ENCODE data around the gene PLIN5. TPM values are rescaled to one million over a fixed set of nuclear protein-coding genes. Genes with fewer than 3 reads are reported as not detected.

Gene PLIN5
- total and polyA plus RNA-seq, 4 experiments from 2014 or later: 0.28 to 2.2 (median 1.4) TPM; not detected in 1

DNA sequence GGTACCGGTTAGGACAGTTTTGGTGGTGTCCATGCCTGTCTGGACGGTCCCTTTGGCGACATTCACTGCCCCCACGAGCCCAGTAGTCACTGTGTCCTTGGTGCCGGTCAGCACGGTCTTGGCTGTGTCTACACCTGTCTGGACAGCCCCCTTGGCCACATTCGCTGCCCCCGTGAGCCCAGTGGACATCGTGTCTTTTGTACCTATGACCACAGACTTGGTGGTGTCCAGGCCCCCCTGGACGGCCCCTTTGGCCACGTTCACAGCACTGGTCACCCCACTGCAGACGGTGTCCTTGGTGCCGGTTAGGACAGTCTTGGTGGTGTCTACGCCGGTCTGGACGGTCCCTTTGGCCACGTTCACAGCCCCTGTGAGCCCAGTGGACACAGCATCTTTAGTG lies 23.0 kb downstream of the PLIN5 start:
- Histone ChIP-seq H3K27ac (ENCODE audit: low read depth, low read length) (no peak overlapping the region), H3K4me3 (ENCODE audit: low read length in 2 of 2) (no peak overlapping the region), H3K9me3 (ENCODE audit: control insufficient read depth in 1 of 2, low read length in 2 of 2) (no peaks in the 10 kb centered on the region), H3K27me3 (ENCODE audit: insufficient read depth, low read length) (no peaks in the 10 kb centered on the region), H3K36me3 (ENCODE audit: insufficient read depth, low read length) (no peaks in the 10 kb centered on the region), H3K4me1 (ENCODE audit: insufficient read depth, low read length) (no peaks in the 10 kb centered on the region)
- no peaks in the 10 kb centered on the region for H3K36me3 Mint-ChIP-seq
- peaks cover 0 to 2% (median 0%) of the 10 kb centered on the region in 8 donors for H3K9me3 Mint-ChIP-seq
- ChIA-PET POLR2A (ENCODE audit: partially characterized antibody) (no interaction called here), CTCF (ENCODE audit: partially characterized antibody) (no interaction called here)
- H3K4me3 Mint-ChIP-seq: no peak overlapping the region
- no peaks in the 10 kb centered on the region for H3K27me3 Mint-ChIP-seq
- H3K27ac Mint-ChIP-seq: no peak overlapping the region
- intact Hi-C loops (cut with micrococcal nuclease): no loop called here
- H3K4me1 Mint-ChIP-seq: no peaks in the 10 kb centered on the region
- DNase-seq: no peak

DNA sequence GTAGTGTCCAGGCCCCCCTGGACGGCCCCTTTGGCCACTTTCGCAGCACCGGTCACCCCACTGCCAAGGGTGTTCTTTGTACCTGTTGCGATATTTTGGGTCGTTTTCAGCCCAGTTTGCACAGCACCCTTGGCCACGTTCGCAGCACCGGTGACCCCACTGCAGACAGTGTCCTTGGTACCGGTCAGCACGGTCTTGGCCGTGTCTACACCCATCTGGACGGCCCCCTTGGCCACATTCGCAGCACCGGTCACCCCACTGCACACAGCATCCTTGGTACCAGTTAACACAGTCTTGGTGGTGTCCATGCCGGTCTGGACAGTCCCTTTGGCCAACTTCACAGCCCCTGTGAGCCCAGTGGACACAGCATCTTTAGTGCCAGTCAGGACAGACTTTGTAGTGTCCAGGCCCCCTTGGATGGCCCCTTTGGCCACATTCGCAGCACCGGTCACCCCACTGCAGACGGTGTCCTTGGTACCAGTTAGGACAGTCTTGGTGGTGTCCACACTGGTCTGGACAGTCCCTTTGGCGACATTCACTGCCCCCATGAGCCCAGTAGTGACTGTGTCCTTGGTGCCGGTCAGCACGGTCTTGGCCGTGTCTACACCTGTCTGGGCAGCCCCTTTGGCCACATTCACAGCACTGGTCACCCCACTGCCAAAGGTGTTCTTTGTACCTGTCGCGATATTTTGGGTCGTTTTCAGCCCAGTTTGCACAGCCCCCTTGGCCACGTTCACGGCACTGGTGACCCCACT lies 23.5 kb downstream of the PLIN5 start:
- Mint-ChIP-seq H3K36me3 (no peaks in the 10 kb centered on the region), H3K27ac (no peak overlapping the region), H3K9me3 (peaks cover 0 to 2% (median 0%) of the 10 kb centered on the region in 8 donors), H3K4me3 (no peak overlapping the region), H3K4me1 (no peaks in the 10 kb centered on the region), H3K27me3 (no peaks in the 10 kb centered on the region)
- H3K4me1 ChIP-seq (ENCODE audit: insufficient read depth, low read length): no peaks in the 10 kb centered on the region
- H3K9me3 ChIP-seq (ENCODE audit: control insufficient read depth in 1 of 2, low read length in 2 of 2): no peaks in the 10 kb centered on the region
- no peak overlapping the region for H3K4me3 ChIP-seq (ENCODE audit: low read length in 2 of 2)
- POLR2A ChIA-PET (ENCODE audit: partially characterized antibody): no interaction called here
- no peak overlapping the region for H3K27ac ChIP-seq (ENCODE audit: low read depth, low read length)
- no peaks in the 10 kb centered on the region for H3K27me3 ChIP-seq (ENCODE audit: insufficient read depth, low read length)
- intact Hi-C loops (cut with micrococcal nuclease): no loop called here
- H3K36me3 ChIP-seq (ENCODE audit: insufficient read depth, low read length): no peaks in the 10 kb centered on the region
- CTCF ChIA-PET (ENCODE audit: partially characterized antibody): no interaction called here
- DNase-seq: no peak

DNA sequence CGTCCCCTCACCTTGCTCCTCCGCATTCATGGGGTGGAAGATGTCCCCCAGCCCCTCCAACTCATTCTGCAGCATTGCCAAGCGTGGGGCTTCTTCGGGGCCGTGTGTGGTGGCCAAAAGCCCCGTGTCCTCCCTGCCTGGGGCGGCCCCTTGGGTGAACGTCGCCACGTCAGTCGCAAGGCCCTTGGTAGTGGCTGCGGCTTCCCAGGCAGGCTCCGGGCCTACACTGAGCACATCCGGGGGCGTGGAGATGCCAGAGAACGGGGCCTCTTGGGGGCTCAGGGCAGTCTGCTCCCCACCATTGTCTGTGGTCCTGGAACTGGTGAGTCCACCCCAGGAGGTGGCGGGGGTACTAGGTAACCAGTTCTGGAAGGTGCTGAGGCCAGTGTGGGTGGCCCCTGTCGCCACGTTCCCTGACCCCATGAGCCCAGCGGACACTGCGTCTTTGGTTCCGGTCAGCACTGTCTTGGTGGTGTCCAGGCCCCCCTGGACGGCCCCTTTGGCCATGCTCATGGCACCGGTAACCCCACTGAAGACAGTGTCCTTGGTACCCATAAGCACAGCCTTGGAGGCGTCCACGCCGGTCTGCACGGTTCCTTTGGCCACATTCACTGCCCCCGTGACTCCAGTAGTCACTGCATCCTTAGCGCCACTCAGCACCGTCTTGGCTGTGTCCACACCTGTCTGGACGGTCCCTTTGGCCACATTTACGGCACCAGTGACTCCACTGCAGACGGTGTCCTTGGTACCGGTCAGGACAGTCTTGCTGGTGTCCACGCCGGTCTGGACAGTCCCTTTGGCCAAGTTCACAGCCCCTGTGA lies 24.4 kb downstream of the PLIN5 start:
- H3K36me3 Mint-ChIP-seq: peaks cover 0 to 5% of the 10 kb centered on the region in 2 donors
- Histone ChIP-seq H3K27me3 (ENCODE audit: insufficient read depth, low read length) (no peaks in the 10 kb centered on the region), H3K4me1 (ENCODE audit: insufficient read depth, low read length) (no peaks in the 10 kb centered on the region), H3K27ac (ENCODE audit: low read depth, low read length) (no peak overlapping the region), H3K36me3 (ENCODE audit: insufficient read depth, low read length) (no peaks in the 10 kb centered on the region), H3K9me3 (ENCODE audit: control insufficient read depth in 1 of 2, low read length in 2 of 2) (no peaks in the 10 kb centered on the region), H3K4me3 (ENCODE audit: low read length in 2 of 2) (no peak overlapping the region)
- CTCF ChIA-PET (ENCODE audit: partially characterized antibody): no interaction called here
- intact Hi-C loops (cut with micrococcal nuclease): no loop called here
- POLR2A ChIA-PET (ENCODE audit: partially characterized antibody): no interaction called here
- no peak overlapping the region for H3K27ac Mint-ChIP-seq
- no peaks in the 10 kb centered on the region for H3K4me1 Mint-ChIP-seq
- peaks cover 0 to 2% (median 0%) of the 10 kb centered on the region in 8 donors for H3K9me3 Mint-ChIP-seq
- H3K4me3 Mint-ChIP-seq: no peak overlapping the region
- H3K27me3 Mint-ChIP-seq: no peaks in the 10 kb centered on the region
- DNase-seq: no peak

DNA sequence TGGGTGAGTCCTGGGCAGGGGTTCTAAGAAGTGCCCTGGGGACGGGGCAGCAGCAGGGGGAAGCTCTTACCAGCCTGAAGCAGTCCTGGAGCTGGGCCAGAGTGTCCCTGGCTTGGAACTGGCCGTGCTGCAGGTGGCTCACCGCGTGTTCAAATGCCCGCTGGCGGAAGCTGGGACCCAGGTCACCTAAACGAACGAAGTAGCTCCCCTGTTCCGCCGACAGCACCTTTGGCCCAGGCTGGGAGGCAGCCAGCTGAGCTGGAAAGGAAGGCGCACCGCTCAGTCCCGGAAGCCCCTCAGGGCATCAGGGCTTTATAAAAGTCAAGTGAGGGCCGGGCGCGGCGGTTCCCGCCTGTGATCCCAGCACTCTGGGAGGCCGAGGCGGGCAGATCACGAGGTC lies 26.3 kb downstream of the PLIN5 start:
- Mint-ChIP-seq H3K9me3 (peaks cover 0 to 2% (median 0%) of the 10 kb centered on the region in 8 donors), H3K27me3 (no peaks in the 10 kb centered on the region), H3K36me3 (peaks cover 0 to 5% of the 10 kb centered on the region in 2 donors), H3K4me3 (no peak overlapping the region), H3K27ac (peak overlapping the region in 1 of 7 donors; percentile 31), H3K4me1 (no peaks in the 10 kb centered on the region)
- no peak for DNase-seq
- H3K4me3 ChIP-seq (ENCODE audit: low read length in 2 of 2): no peak overlapping the region
- H3K27ac ChIP-seq (ENCODE audit: low read depth, low read length): no peak overlapping the region
- no peaks in the 10 kb centered on the region for H3K9me3 ChIP-seq (ENCODE audit: control insufficient read depth in 1 of 2, low read length in 2 of 2)
- no peaks in the 10 kb centered on the region for H3K4me1 ChIP-seq (ENCODE audit: insufficient read depth, low read length)
- POLR2A ChIA-PET (ENCODE audit: partially characterized antibody): interaction anchor here (1.2 kb wide), 1 partner anchor 17 kb away, joined by 3 read pairs; no protein-coding TSS in a partner anchor
- CTCF ChIA-PET (ENCODE audit: partially characterized antibody): interaction anchor here (1.1 kb wide), 1 partner anchor 18 kb away, joined by 3 read pairs; no protein-coding TSS in a partner anchor
- H3K36me3 ChIP-seq (ENCODE audit: insufficient read depth, low read length): no peaks in the 10 kb centered on the region
- intact Hi-C loops (cut with micrococcal nuclease): no loop called here
- H3K27me3 ChIP-seq (ENCODE audit: insufficient read depth, low read length): no peaks in the 10 kb centered on the region

DNA sequence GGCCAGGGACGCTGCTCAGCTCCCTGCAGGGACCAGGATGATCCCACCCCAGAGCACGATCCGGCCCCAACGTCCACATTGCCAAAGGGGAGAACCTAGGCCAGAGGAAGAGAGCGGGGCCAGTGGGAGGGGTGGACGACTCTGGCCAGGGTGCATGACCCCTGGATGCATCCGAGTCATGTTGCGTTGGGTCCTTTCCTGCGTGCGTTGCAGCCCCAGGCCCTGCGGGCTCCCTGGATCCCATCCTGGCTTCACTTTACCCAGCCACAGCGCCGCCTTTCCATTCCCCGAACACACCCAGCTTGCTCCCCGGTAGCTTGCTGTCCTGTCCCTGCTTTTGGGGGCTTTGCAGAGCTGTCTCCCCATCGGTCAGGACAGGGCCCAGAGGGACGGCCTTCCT lies 27.2 kb downstream of the PLIN5 start:
- Histone ChIP-seq H3K9me3 (ENCODE audit: control insufficient read depth in 1 of 2, low read length in 2 of 2) (no peaks in the 10 kb centered on the region), H3K4me3 (ENCODE audit: low read length in 2 of 2) (no peak overlapping the region), H3K36me3 (ENCODE audit: insufficient read depth, low read length) (no peaks in the 10 kb centered on the region), H3K27ac (ENCODE audit: low read depth, low read length) (no peak overlapping the region), H3K4me1 (ENCODE audit: insufficient read depth, low read length) (no peaks in the 10 kb centered on the region), H3K27me3 (ENCODE audit: insufficient read depth, low read length) (no peaks in the 10 kb centered on the region)
- Mint-ChIP-seq H3K4me1 (no peaks in the 10 kb centered on the region), H3K27me3 (no peaks in the 10 kb centered on the region), H3K4me3 (no peak overlapping the region), H3K9me3 (peaks cover 0 to 2% (median 0%) of the 10 kb centered on the region in 8 donors), H3K36me3 (peaks cover 0 to 5% of the 10 kb centered on the region in 2 donors), H3K27ac (no peak overlapping the region)
- ChIA-PET POLR2A (ENCODE audit: partially characterized antibody) (no interaction called here), CTCF (ENCODE audit: partially characterized antibody) (no interaction called here)
- intact Hi-C loops (cut with micrococcal nuclease): no loop called here
- no peak for DNase-seq

DNA sequence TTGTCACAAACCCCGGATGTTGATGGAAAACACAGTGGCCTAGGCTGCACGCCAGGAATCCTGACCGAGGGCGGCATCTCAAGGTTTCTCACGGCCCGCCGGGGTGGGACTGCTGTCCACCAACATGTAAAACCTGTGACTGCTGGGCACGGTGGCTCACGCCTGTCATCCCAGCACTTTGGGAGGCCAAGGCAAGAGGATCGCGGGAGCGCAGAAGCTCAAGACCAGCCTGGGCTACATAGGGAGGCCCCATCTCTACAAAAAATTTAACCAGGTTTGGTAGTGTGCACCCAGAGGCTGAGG lies 27.9 kb downstream of the PLIN5 start:
- Histone ChIP-seq H3K27me3 (ENCODE audit: insufficient read depth, low read length) (no peaks in the 10 kb centered on the region), H3K4me1 (ENCODE audit: insufficient read depth, low read length) (no peaks in the 10 kb centered on the region), H3K4me3 (ENCODE audit: low read length in 2 of 2) (no peak overlapping the region), H3K9me3 (ENCODE audit: control insufficient read depth in 1 of 2, low read length in 2 of 2) (no peaks in the 10 kb centered on the region), H3K27ac (ENCODE audit: low read depth, low read length) (no peak overlapping the region), H3K36me3 (ENCODE audit: insufficient read depth, low read length) (no peaks in the 10 kb centered on the region)
- ChIA-PET POLR2A (ENCODE audit: partially characterized antibody) (no interaction called here), CTCF (ENCODE audit: partially characterized antibody) (no interaction called here)
- DNase-seq: no peak
- H3K9me3 Mint-ChIP-seq: peaks cover 0 to 2% (median 0%) of the 10 kb centered on the region in 8 donors
- H3K27me3 Mint-ChIP-seq: no peaks in the 10 kb centered on the region
- no peak overlapping the region for H3K27ac Mint-ChIP-seq
- H3K4me3 Mint-ChIP-seq: no peak overlapping the region
- H3K4me1 Mint-ChIP-seq: no peaks in the 10 kb centered on the region
- H3K36me3 Mint-ChIP-seq: peaks cover 0 to 5% of the 10 kb centered on the region in 2 donors
- intact Hi-C loops (cut with micrococcal nuclease): no loop called here

DNA sequence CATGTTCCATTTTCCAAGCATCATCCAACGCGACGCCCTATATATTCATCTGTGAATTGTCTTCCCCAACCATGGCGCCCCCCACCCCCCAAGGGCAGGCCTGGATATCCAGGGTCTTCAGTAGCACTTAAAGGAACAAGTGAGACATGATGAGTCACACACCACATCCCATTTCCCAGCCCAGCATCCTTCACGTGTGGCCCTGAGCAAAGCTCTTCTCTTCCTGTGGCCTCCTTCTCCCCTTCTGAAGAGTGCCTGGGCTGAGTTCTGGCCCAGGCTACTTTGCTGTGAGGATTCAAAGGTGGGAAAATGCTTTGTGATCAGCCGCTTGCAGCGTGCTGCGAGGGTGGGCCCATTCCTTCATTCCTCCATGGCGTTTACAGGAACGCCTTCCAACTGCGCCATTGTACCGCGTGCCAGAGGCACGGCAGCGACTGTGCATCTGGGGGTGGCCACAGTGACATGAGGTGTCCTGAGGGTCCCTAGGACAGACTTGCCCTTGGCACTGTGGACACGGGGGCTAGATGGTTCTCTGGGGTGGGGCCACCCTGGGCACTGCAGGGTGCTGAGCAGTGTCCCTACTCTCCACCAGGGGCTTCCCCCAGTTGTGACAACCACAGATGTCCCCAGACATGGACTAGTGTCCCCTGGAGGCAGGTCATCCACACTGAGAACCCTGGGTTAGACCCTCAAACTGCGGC lies 28.4 kb downstream of the PLIN5 start:
- Histone ChIP-seq H3K36me3 (ENCODE audit: insufficient read depth, low read length) (no peaks in the 10 kb centered on the region), H3K4me3 (ENCODE audit: low read length in 2 of 2) (no peak overlapping the region), H3K27ac (ENCODE audit: low read depth, low read length) (no peak overlapping the region), H3K9me3 (ENCODE audit: control insufficient read depth in 1 of 2, low read length in 2 of 2) (no peaks in the 10 kb centered on the region), H3K4me1 (ENCODE audit: insufficient read depth, low read length) (no peaks in the 10 kb centered on the region), H3K27me3 (ENCODE audit: insufficient read depth, low read length) (no peaks in the 10 kb centered on the region)
- DNase-seq: no peak
- Mint-ChIP-seq H3K36me3 (peaks cover 0 to 5% of the 10 kb centered on the region in 2 donors), H3K27ac (peak overlapping the region in 1 of 7 donors; percentile 19), H3K27me3 (no peaks in the 10 kb centered on the region), H3K4me1 (no peaks in the 10 kb centered on the region), H3K4me3 (no peak overlapping the region), H3K9me3 (peaks cover 0 to 2% (median 0%) of the 10 kb centered on the region in 8 donors)
- POLR2A ChIA-PET (ENCODE audit: partially characterized antibody): no interaction called here
- intact Hi-C loops (cut with micrococcal nuclease): no loop called here
- CTCF ChIA-PET (ENCODE audit: partially characterized antibody): no interaction called here
